NCI-H2227 (cell line): ENCODE measurements around the gene CELF1.
A peak's percentile ranks its signal among the peaks of the same experiment; 100 is the strongest.

Experiments used
- DNase-seq: peaks from one replicate; lab custom pipeline; 2025; ENCODE audit not compliant: unreplicated experiment; lab: John Stamatoyannopoulos, UW

Gene CELF1

GRCh38 chr11:47430524-47430923 lies 122.4 kb downstream of the CELF1 start:
- no peak for DNase-seq

- DNase-seq, result peak; percentile 98
Observed at GRCh38 chr11:47426062-47426956, 126.6 kb downstream of the CELF1 start, which contains the start of gene PSMC3. Gene PSMC3, minus strand, starts transcription at chr11:47426439. Its CDS starts 160 bp downstream, at chr11:47426279.

- no peak for DNase-seq
Observed at GRCh38 chr11:47425611-47426010, 127.3 kb downstream of the CELF1 start.

- no peak for DNase-seq
Observed at GRCh38 chr11:47418454-47419259, 134.3 kb downstream of the CELF1 start.

- DNase-seq, result no peak
Observed at GRCh38 chr11:47417712-47418111, 135.2 kb downstream of the CELF1 start.

- no peak for DNase-seq
Observed at GRCh38 chr11:47415949-47416472, 136.9 kb downstream of the CELF1 start.
